ENCODE measurements around the gene RTKN. TPM values are rescaled to one million over a fixed set of nuclear protein-coding genes. Genes with fewer than 3 reads are reported as not detected.
"Not testable (repeated sequence)": the region's sequence is repeated elsewhere in the genome, so short reads cannot be mapped to it uniquely, and the experiment has no call there.

The RTKN gene
- total RNA-seq, 1 donor from 2014 or later: 26.6 TPM

DNA sequence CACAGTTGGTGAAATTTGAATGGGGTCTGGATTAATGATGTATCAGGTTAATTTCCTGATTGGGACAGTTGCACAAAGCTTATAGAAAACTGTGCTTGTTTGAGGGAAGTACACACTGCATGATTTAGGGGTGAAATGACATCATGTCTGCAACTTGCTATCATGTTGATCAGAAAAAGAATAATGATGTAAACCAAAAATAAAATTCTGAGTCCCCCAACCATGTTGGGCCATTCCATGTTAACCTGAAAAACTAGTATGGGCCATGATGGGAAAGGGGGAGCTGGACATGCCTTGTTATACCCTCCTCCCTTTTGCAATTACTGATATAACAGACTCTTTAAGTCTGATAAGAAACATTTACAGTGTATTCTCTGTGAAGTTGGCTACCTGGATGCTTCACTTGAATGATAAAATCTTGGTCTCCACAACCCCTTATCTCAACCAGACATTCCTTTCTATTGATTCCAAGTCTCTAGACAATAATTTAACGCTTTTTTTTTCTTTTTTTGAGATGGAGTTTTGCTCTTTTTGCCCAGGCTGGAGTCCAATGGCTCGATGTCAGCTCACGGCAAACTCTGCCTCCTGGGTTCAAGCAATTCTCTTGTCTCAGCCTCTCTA lies 8.9 kb upstream of the RTKN start:
- Histone ChIP-seq H3K4me3 (ENCODE audit: low read length in 3 of 3) (no peak overlapping the region), H3K27me3 (ENCODE audit: control insufficient read depth in 3 of 3, insufficient read depth in 3 of 3, low read length in 3 of 3) (no peaks in the 10 kb centered on the region), H3K4me1 (ENCODE audit: control insufficient read depth in 3 of 3, insufficient read depth in 3 of 3, low read length in 3 of 3) (peaks cover 7 to 11% (median 7%) of the 10 kb centered on the region in 3 donors), H3K36me3 (ENCODE audit: control insufficient read depth in 3 of 3, insufficient read depth in 3 of 3, low read length in 3 of 3) (no peaks in the 10 kb centered on the region), H3K27ac (ENCODE audit: low read depth, low read length) (no peak overlapping the region), H3K9ac (ENCODE audit: low read depth in 1 of 3, low read length in 3 of 3) (no peak overlapping the region), H3K9me3 (ENCODE audit: control insufficient read depth in 3 of 3, low read length in 3 of 3) (no peaks in the 10 kb centered on the region)

GRCh38 chr2:74448771-74449170 lies 7.0 kb upstream of the RTKN start:
- H3K4me3 ChIP-seq (ENCODE audit: low read length in 3 of 3): no peak overlapping the region
- no peaks in the 10 kb centered on the region for H3K4me1 ChIP-seq (ENCODE audit: control insufficient read depth in 3 of 3, insufficient read depth in 3 of 3, low read length in 3 of 3)
- H3K9ac ChIP-seq (ENCODE audit: low read depth in 1 of 3, low read length in 3 of 3): no peak overlapping the region
- H3K9me3 ChIP-seq (ENCODE audit: control insufficient read depth in 3 of 3, low read length in 3 of 3): no peaks in the 10 kb centered on the region
- H3K27me3 ChIP-seq (ENCODE audit: control insufficient read depth in 3 of 3, insufficient read depth in 3 of 3, low read length in 3 of 3): no peaks in the 10 kb centered on the region
- H3K27ac ChIP-seq (ENCODE audit: low read depth, low read length): no peak overlapping the region
- H3K36me3 ChIP-seq (ENCODE audit: control insufficient read depth in 3 of 3, insufficient read depth in 3 of 3, low read length in 3 of 3): no peaks in the 10 kb centered on the region

DNA sequence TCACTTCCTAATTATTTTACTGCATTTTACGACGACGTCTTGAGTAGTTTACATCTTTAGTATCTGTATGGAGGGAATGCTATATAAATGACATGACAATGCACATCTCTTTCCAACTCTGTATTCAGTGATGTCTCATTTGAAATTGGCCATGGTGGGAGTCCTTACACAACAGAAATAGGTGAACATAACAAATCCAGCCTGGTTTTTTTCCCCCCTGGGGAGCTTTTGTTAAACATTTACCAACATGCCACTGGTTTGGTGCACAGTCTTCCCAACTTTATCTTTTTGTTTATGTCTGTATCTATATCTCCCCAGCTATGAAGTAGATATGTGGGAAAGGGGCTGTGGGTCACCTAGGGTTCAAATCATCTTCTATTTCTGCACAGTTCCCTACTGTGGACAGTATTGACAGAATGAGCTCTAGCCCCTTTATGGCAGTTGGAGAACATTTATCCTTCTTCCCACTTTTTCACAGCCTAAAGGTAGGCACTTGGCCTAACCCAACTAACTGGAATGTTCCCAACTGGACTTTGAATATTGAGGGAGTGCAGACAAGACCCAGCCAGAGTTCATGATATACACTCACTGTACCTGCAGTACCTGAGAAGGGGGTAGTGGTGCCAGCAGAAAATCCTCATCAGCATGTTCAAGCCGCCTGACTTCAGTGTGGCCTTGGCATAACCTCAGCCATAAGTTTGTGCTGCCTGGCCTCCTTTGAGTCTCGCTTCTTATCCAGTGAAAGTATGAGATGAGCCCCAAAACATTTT lies 5.7 kb upstream of the RTKN start:
- peaks cover 0 to 6% (median 3%) of the 10 kb centered on the region in 3 donors for H3K27me3 ChIP-seq (ENCODE audit: control insufficient read depth in 3 of 3, insufficient read depth in 3 of 3, low read length in 3 of 3)
- no peak overlapping the region for H3K4me3 ChIP-seq (ENCODE audit: low read length in 3 of 3)
- no peaks in the 10 kb centered on the region for H3K36me3 ChIP-seq (ENCODE audit: control insufficient read depth in 3 of 3, insufficient read depth in 3 of 3, low read length in 3 of 3)
- no peak overlapping the region for H3K27ac ChIP-seq (ENCODE audit: low read depth, low read length)
- no peaks in the 10 kb centered on the region for H3K9me3 ChIP-seq (ENCODE audit: control insufficient read depth in 3 of 3, low read length in 3 of 3)
- H3K9ac ChIP-seq (ENCODE audit: low read depth in 1 of 3, low read length in 3 of 3): no peak overlapping the region
- no peaks in the 10 kb centered on the region for H3K4me1 ChIP-seq (ENCODE audit: control insufficient read depth in 3 of 3, insufficient read depth in 3 of 3, low read length in 3 of 3)

DNA sequence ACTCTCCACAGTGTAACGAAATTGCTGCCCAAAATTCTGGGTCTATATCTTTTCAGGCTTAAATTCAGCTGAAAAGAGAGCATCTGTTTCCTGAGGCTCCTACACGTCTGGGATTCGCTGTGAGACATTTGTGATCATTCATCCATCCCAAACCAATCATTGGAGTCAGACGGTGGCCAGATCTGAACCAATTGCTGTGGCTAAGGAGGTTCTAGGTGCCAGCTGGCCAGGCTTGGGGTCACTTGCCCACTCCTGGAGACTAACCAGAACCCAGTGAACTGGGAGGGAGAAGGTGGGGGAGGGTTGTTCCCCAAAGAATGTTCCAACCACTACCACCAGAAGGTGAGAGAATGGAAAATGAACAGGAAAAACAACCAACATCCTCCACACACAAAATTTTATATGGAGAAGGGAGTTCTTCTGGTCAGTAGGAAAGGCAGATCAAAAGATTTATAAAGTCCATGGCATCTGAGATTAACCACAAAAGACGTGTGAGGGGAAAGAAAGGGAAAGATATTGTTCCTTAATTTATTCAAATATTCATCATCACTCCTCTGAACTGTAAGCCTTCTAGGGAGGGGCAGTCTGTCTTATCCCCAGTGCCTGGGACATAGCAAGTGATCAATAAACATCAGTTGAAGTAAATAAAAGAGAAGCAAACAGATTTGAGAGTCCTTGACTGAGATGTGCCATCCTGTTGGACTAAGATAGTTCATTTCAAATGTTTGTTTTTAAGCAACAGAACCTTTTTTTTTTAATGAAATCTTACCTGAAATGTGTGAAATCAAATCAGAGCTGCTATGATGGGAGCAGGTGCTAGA lies 3.0 kb upstream of the RTKN start:
- no peaks in the 10 kb centered on the region for H3K9me3 ChIP-seq (ENCODE audit: control insufficient read depth in 3 of 3, low read length in 3 of 3)
- no peak overlapping the region for H3K9ac ChIP-seq (ENCODE audit: low read depth in 1 of 3, low read length in 3 of 3)
- H3K36me3 ChIP-seq (ENCODE audit: control insufficient read depth in 3 of 3, insufficient read depth in 3 of 3, low read length in 3 of 3): no peaks in the 10 kb centered on the region
- H3K27ac ChIP-seq (ENCODE audit: low read depth, low read length): no peak overlapping the region
- peaks cover 0 to 29% (median 28%) of the 10 kb centered on the region in 3 donors for H3K27me3 ChIP-seq (ENCODE audit: control insufficient read depth in 3 of 3, insufficient read depth in 3 of 3, low read length in 3 of 3)
- peaks cover 10 to 22% (median 20%) of the 10 kb centered on the region in 3 donors for H3K4me1 ChIP-seq (ENCODE audit: control insufficient read depth in 3 of 3, insufficient read depth in 3 of 3, low read length in 3 of 3)
- H3K4me3 ChIP-seq (ENCODE audit: low read length in 3 of 3): no peak overlapping the region

DNA sequence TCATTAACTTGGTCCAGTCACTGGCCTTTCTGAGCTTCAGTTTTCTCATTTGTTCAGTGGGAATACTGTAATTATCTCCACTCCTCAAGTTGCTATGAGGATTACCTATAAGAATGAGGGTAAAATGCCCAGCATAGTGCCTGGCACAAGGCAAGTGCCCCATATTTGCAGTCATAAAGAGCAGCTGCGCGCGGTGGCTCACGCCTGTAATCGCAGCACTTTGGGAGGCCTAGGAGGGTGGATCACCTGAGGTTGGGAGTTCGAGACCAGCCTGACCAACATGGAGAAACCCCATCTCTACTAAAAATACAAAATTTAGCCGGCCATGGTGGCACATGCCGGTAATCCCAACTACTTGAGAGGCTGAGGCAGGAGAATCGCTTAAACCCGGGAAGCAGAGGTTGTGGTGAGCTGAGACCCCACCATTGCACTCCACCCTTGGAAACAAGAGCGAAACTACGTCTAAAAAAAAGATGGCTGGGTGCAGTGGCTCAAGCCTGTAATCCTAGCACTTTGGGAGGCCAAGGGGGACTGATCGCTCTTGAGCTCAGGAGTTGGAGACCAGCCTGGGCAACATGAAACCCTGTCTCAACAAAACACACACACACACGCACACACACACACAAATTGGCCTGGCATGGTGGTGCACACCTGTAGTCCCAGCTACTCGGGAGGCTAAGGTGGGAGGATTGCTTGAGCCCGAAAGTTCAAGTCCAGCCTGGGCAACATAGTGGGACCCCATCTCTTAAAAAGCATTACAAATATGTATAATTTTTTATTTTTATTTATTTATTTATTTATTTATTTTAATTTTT lies 953 bp upstream of the RTKN start:
- H3K4me3 ChIP-seq (ENCODE audit: low read length in 3 of 3): peak overlapping the region in 1 of 3 donors; percentile 54
- H3K9ac ChIP-seq (ENCODE audit: low read depth in 1 of 3, low read length in 3 of 3); H3K9me3 ChIP-seq (ENCODE audit: control insufficient read depth in 3 of 3, low read length in 3 of 3); H3K36me3 ChIP-seq (ENCODE audit: control insufficient read depth in 3 of 3, insufficient read depth in 3 of 3, low read length in 3 of 3); H3K27ac ChIP-seq (ENCODE audit: low read depth, low read length): not testable (repeated sequence)
- H3K4me1 ChIP-seq (ENCODE audit: control insufficient read depth in 3 of 3, insufficient read depth in 3 of 3, low read length in 3 of 3): peaks cover 21 to 33% (median 32%) of the 10 kb centered on the region in 3 donors
- peaks cover 0 to 37% (median 30%) of the 10 kb centered on the region in 3 donors for H3K27me3 ChIP-seq (ENCODE audit: control insufficient read depth in 3 of 3, insufficient read depth in 3 of 3, low read length in 3 of 3)

- H3K27ac ChIP-seq (ENCODE audit: low read depth, low read length): peak overlapping the region; percentile 76
- peak overlapping the region; percentile 78 to 85 (median 80) for H3K4me3 ChIP-seq (ENCODE audit: low read length in 3 of 3)
- peaks cover 21 to 33% (median 32%) of the 10 kb centered on the region in 3 donors for H3K4me1 ChIP-seq (ENCODE audit: control insufficient read depth in 3 of 3, insufficient read depth in 3 of 3, low read length in 3 of 3)
- no peaks in the 10 kb centered on the region for H3K9me3 ChIP-seq (ENCODE audit: control insufficient read depth in 3 of 3, low read length in 3 of 3)
- peak overlapping the region in 2 of 3 donors; percentile 81 to 85 for H3K9ac ChIP-seq (ENCODE audit: low read depth in 1 of 3, low read length in 3 of 3)
- H3K27me3 ChIP-seq (ENCODE audit: control insufficient read depth in 3 of 3, insufficient read depth in 3 of 3, low read length in 3 of 3): peaks cover 0 to 37% (median 30%) of the 10 kb centered on the region in 3 donors
- no peaks in the 10 kb centered on the region for H3K36me3 ChIP-seq (ENCODE audit: control insufficient read depth in 3 of 3, insufficient read depth in 3 of 3, low read length in 3 of 3)
Measured at GRCh38 chr2:74441170-74441689, 507 bp downstream of the RTKN start.

DNA sequence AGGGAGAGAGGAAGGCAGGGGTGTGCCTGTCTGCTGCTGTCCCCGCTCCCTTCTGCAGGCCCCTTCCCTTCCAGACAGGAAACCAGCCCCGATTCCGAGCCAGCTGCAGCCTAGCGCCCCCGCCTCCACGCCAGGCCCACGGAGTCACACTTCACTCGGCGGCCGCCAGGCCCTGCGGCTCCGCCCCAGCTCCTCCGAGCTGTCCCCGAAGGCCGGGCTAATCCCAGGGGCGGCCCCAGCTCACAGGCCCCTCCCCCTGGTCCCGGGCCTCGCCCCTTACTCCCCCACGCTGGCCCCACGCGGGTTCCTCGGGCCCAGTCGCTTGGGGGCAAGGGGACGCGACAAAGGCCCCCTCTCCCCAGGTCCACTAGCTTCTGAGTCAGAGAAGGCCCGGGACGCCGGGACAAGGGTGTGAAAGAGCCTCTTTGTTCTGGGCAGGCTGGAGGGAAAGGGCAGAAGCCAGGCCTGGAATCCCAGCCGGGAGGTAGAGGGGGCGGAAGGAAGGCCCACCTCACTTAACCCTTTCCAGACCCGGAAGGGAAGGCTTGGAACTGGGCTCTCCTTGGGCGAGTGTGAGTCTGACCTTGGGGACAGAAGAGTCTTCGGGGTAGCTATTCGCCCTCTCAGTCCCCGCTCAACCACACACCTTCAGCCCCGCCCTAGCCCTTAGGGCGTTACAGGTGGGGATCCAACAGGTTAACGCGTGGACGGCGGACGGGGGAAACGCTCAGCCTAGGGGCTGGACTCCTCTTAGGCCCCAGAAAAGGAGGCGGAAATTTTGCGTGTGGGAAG lies 1.2 kb downstream of the RTKN start:
- Histone ChIP-seq H3K4me1 (ENCODE audit: control insufficient read depth in 3 of 3, insufficient read depth in 3 of 3, low read length in 3 of 3) (peaks cover 21 to 33% (median 32%) of the 10 kb centered on the region in 3 donors), H3K27ac (ENCODE audit: low read depth, low read length) (peak overlapping the region; percentile 76), H3K27me3 (ENCODE audit: control insufficient read depth in 3 of 3, insufficient read depth in 3 of 3, low read length in 3 of 3) (peaks cover 0 to 37% (median 30%) of the 10 kb centered on the region in 3 donors), H3K9me3 (ENCODE audit: control insufficient read depth in 3 of 3, low read length in 3 of 3) (no peaks in the 10 kb centered on the region), H3K9ac (ENCODE audit: low read depth in 1 of 3, low read length in 3 of 3) (peak overlapping the region; percentile 72 to 85 (median 81)), H3K36me3 (ENCODE audit: control insufficient read depth in 3 of 3, insufficient read depth in 3 of 3, low read length in 3 of 3) (no peaks in the 10 kb centered on the region), H3K4me3 (ENCODE audit: low read length in 3 of 3) (peak overlapping the region; percentile 78 to 85 (median 80))

GRCh38 chr2:74439803-74440377 lies 1.8 kb downstream of the RTKN start:
- H3K4me1 ChIP-seq (ENCODE audit: control insufficient read depth in 3 of 3, insufficient read depth in 3 of 3, low read length in 3 of 3): peaks cover 21 to 33% (median 32%) of the 10 kb centered on the region in 3 donors
- H3K27me3 ChIP-seq (ENCODE audit: control insufficient read depth in 3 of 3, insufficient read depth in 3 of 3, low read length in 3 of 3): peaks cover 0 to 37% (median 30%) of the 10 kb centered on the region in 3 donors
- peak overlapping the region; percentile 76 for H3K27ac ChIP-seq (ENCODE audit: low read depth, low read length)
- no peaks in the 10 kb centered on the region for H3K9me3 ChIP-seq (ENCODE audit: control insufficient read depth in 3 of 3, low read length in 3 of 3)
- no peaks in the 10 kb centered on the region for H3K36me3 ChIP-seq (ENCODE audit: control insufficient read depth in 3 of 3, insufficient read depth in 3 of 3, low read length in 3 of 3)
- peak overlapping the region; percentile 78 to 85 (median 80) for H3K4me3 ChIP-seq (ENCODE audit: low read length in 3 of 3)
- peak overlapping the region; percentile 72 to 85 (median 81) for H3K9ac ChIP-seq (ENCODE audit: low read depth in 1 of 3, low read length in 3 of 3)

Measured in skeletal muscle tissue (tissue), 4 donors.